Measurements from ENCODE around the gene ADAMTS19. TPM values are rescaled to one million over a fixed set of nuclear protein-coding genes. Genes with fewer than 3 reads are reported as not detected.

ADAMTS19 gene
- total RNA-seq, 1 experiment from 2014 or later, result 2.5 TPM

GRCh38 chr5:129771058-129771838, 311.1 kb downstream of the ADAMTS19 start:
- Histone ChIP-seq H3K36me3 (ENCODE audit: insufficient read depth, low read length) (no peaks in the 10 kb centered on the region), H3K79me2 (ENCODE audit: low read length) (no peaks in the 10 kb centered on the region), H3K9me3 (ENCODE audit: low read length) (no peaks in the 10 kb centered on the region), H3K27me3 (ENCODE audit: low read length) (no peaks in the 10 kb centered on the region), H3K9me2 (replicated peaks; ENCODE audit: insufficient read depth, low read length) (no peaks in the 10 kb centered on the region), H3K27ac (ENCODE audit: low read length) (no peak overlapping the region), H3K4me2 (ENCODE audit: low read depth, low read length, poor library complexity, severe bottlenecking) (no peak overlapping the region), H3K4me1 (ENCODE audit: low read length) (no peaks in the 10 kb centered on the region), H2AFZ (ENCODE audit: low read length) (no peak overlapping the region), H4K20me1 (ENCODE audit: insufficient read depth, low read depth, low read length) (no peaks in the 10 kb centered on the region), H3K4me3 (ENCODE audit: low read length) (no peak overlapping the region), H3K9ac (ENCODE audit: low read length) (no peak overlapping the region)
- DNase-seq, result peak; percentile 84

DNA sequence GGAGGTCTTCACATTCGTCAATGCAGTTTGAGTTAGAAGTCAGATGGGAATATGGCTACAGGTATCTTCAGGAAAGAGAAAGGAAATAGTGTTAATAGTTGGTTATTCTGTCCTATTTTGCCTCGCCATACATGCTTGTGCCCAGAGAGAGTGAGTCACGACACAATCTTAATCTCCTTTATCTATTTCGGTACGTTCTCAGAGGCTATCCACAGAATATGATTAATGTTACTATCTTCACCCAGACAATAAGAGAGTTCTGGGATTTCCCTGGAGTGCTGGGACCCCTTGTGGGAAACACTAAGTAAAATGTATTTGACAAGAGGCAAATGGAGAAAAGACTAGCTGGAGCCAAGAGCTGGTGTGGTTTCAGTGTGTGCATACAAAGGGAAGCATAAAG, 313.3 kb downstream of the ADAMTS19 start:
- Histone ChIP-seq H3K9me2 (replicated peaks; ENCODE audit: insufficient read depth, low read length) (no peaks in the 10 kb centered on the region), H3K9me3 (ENCODE audit: low read length) (no peaks in the 10 kb centered on the region), H3K4me2 (ENCODE audit: low read depth, low read length, poor library complexity, severe bottlenecking) (no peak overlapping the region), H3K4me1 (ENCODE audit: low read length) (no peaks in the 10 kb centered on the region), H2AFZ (ENCODE audit: low read length) (no peak overlapping the region), H4K20me1 (ENCODE audit: insufficient read depth, low read depth, low read length) (no peaks in the 10 kb centered on the region), H3K9ac (ENCODE audit: low read length) (no peak overlapping the region), H3K79me2 (ENCODE audit: low read length) (no peaks in the 10 kb centered on the region), H3K27ac (ENCODE audit: low read length) (no peak overlapping the region), H3K4me3 (ENCODE audit: low read length) (no peak overlapping the region), H3K27me3 (ENCODE audit: low read length) (no peaks in the 10 kb centered on the region), H3K36me3 (ENCODE audit: insufficient read depth, low read length) (no peaks in the 10 kb centered on the region)
- DNase-seq, result no peak

DNA sequence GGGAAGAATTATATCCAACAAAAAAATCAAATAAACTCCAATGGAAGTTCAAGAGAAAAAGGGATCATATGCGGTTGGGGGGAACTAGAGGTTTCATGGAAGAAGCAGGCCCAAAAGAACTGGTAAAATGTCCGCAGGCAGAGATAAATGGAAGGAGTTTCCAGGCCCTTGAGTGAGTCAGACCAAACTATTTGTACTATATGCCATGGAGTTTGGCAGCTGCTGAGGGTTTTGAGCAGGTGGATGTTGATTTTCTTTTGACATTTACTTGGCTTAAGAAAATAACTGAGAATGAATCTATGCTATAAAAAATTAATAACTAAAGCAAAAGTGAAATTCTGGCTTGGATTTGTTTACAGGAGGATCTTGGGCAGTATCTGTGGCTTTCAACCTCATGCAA, 321.5 kb downstream of the ADAMTS19 start:
- no peak for DNase-seq
- Histone ChIP-seq H3K4me1 (ENCODE audit: low read length) (no peaks in the 10 kb centered on the region), H3K27me3 (ENCODE audit: low read length) (no peaks in the 10 kb centered on the region; the same call in 1 of the 2 replicates), H3K36me3 (ENCODE audit: insufficient read depth, low read length) (no peaks in the 10 kb centered on the region), H3K27ac (ENCODE audit: low read length) (no peak overlapping the region), H3K4me3 (ENCODE audit: low read length) (no peak overlapping the region), H3K9ac (ENCODE audit: low read length) (no peak overlapping the region), H3K9me3 (ENCODE audit: low read length) (no peaks in the 10 kb centered on the region), H3K79me2 (ENCODE audit: low read length) (no peaks in the 10 kb centered on the region), H4K20me1 (ENCODE audit: insufficient read depth, low read depth, low read length) (no peaks in the 10 kb centered on the region), H2AFZ (ENCODE audit: low read length) (no peak overlapping the region), H3K9me2 (replicated peaks; ENCODE audit: insufficient read depth, low read length) (no peaks in the 10 kb centered on the region), H3K4me2 (ENCODE audit: low read depth, low read length, poor library complexity, severe bottlenecking) (no peak overlapping the region)

Data from Karpas-422 (cell line).